Hematopoietic multipotent progenitor cell (in vitro differentiated cells): ENCODE data around the gene PVR. TPM values are rescaled to one million over a fixed set of nuclear protein-coding genes. Genes with fewer than 3 reads are reported as not detected.
"Not testable (repeated sequence)": the region's sequence is repeated elsewhere in the genome, so short reads cannot be mapped to it uniquely, and the experiment has no call there.

Source experiments
- DNase-seq, 3 donors: peaks; one replicate each; pipeline ENCODE4 v3.0.0-alpha.2; 2011 to 2015; ENCODE audit warnings: low read depth in 2 of 3, low spot score in 2 of 3
- total RNA-seq: library from RNA; depleted of rRNA; stranded (reverse); fragments of >200 nt; gene quantifications from one replicate; pipeline ENCODE4 v1.2.3, GENCODE V29; 2012

PVR gene
- total RNA-seq, 1 donor: 29.9 TPM

DNA sequence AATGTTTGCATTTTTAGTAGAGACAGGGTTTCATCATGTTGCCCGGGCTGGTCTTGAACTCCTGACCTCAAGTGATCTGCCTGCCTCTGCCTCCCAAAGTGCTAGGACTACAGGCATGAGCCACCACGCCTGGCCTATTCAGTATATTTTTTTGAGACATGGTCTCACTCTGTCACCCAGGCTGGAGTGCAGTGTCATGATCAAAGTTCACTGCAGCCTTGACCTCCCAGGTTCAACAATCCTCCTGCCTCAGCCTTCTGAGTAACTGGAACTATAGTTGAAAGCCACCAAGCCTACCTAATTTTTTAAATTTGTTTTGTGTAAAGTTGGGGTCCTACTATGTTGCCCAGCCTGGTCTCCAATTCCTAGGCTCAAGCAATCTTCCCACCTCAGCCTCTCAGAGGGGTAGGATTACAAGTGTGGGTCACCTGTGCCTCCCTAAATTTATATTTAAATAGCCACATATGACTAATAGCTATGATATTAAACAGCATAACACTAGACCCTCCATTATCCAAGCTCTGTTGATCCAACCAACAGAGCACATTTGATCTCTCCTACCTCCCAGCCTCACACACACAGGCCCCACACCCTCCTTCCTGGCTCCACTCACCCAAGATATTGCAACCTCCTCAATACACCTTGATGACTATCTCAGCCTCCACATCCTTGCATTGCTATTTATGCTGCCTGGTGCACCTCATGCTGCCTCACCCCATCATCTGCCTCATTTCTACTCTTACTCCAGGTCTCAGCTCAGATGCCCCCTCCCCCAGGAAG is 25.5 kb downstream of the PVR start:
- no peak for DNase-seq

GRCh38 chr19:44670027-44670426 is 26.3 kb downstream of the PVR start:
- not testable (repeated sequence) for DNase-seq

- DNase-seq: no peak
These were observed 27.7 kb downstream of the PVR start, which contains the start of gene CEACAM19 for GRCh38 chr19:44671400-44671799. TSS of gene CEACAM19 (plus strand) at chr19:44671482. CDS start at chr19:44671932, 450 bp downstream.

GRCh38 chr19:44672226-44672625 is 28.5 kb downstream of the PVR start:
- no peak for DNase-seq

DNA sequence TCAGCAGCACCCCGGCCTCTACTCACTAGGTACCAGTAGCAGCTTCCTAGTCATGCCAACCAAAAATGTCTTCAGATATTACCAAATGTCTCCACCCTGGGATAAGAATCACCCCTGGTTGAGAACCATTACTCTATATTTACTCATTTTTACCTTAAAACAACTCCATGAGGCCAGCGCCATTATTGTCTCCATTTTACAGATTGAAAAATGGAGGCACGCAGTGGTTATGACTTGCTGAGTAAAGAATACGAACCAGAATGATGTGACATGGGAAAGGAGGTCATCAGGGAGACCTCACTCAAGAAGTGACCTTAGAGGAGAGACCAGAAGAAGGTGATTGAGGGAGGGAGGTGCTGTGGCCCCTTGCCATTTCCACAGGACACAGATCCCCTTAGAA is 29.8 kb downstream of the PVR start:
- no peak for DNase-seq

GRCh38 chr19:44675521-44675920 is 31.8 kb downstream of the PVR start:
- DNase-seq: no peak

GRCh38 chr19:44677019-44677811 is 33.5 kb downstream of the PVR start:
- DNase-seq: no peak

- no peak for DNase-seq
These were observed 36.8 kb downstream of the PVR start for GRCh38 chr19:44680536-44680935.

- no peak for DNase-seq
These were observed 38.5 kb downstream of the PVR start for GRCh38 chr19:44681992-44682790.

- no peak for DNase-seq
These were observed 39.1 kb downstream of the PVR start for GRCh38 chr19:44682807-44683206.

- DNase-seq: no peak
These were observed 39.9 kb downstream of the PVR start for GRCh38 chr19:44683434-44684210.

DNA sequence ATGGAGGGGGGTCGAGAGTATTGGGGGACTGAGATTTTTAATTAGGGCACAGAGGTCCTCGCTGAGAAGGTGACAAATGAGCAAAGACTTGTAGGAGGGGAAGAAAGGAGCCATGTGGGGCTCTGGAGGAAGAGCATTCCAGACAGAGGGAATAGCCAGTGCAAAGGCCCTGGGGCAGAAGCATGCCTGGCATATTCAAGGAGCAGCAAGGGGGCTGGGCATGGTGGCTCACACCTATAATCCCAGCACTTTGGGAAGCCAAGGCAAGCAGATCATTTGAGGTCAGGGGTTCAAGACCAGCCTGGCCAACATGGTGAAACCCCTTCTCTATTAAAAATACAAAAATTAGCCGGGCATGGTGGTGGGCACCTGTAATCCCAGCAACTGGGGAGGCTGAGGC is 40.7 kb downstream of the PVR start:
- DNase-seq: not testable (repeated sequence)

- DNase-seq: peak in 2 of 3 donors; percentile 22 to 29
These were observed 41.5 kb downstream of the PVR start for GRCh38 chr19:44684892-44685863.

DNA sequence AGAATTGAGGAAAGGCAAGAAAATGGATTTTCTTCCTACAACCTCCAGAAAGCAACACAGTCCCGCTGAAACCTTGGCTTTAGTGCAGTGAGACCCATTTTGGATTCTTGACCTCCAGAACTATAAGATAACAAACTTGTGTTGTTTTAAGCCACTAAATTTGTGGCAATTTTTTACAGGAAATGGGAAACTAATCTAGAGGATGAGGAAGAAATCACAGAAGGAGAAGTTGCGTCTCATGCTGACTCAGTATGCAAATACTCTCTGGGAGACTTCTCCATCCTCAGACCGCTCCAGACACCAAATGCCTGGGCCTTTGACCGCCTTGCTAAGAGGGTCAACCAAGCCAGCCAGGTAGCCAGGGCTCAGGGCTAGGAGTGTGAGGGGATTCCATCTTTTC is 42.2 kb downstream of the PVR start:
- DNase-seq: no peak

DNA sequence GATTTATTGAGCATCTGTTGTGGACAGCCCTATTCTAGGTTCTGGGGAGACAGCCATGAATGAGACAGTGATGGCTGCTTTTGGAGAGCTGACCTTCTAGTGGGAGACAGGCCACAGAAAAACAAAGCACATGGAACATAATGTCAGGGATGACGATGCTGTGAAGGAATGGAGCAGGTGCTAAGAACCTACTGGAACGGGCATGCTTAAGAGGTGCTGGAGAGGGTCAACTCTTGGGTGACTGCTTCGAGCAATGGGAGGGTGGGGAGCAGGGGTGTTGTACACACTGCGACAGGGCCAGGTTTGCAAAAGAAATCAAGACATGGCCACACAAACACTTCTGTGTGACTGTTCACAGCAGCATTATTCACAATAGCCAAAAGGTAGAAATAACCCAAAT is 43.2 kb downstream of the PVR start:
- no peak for DNase-seq

- DNase-seq: peak in 1 of 3 donors; percentile 23
These were observed 44.2 kb downstream of the PVR start for GRCh38 chr19:44687888-44688287.

DNA sequence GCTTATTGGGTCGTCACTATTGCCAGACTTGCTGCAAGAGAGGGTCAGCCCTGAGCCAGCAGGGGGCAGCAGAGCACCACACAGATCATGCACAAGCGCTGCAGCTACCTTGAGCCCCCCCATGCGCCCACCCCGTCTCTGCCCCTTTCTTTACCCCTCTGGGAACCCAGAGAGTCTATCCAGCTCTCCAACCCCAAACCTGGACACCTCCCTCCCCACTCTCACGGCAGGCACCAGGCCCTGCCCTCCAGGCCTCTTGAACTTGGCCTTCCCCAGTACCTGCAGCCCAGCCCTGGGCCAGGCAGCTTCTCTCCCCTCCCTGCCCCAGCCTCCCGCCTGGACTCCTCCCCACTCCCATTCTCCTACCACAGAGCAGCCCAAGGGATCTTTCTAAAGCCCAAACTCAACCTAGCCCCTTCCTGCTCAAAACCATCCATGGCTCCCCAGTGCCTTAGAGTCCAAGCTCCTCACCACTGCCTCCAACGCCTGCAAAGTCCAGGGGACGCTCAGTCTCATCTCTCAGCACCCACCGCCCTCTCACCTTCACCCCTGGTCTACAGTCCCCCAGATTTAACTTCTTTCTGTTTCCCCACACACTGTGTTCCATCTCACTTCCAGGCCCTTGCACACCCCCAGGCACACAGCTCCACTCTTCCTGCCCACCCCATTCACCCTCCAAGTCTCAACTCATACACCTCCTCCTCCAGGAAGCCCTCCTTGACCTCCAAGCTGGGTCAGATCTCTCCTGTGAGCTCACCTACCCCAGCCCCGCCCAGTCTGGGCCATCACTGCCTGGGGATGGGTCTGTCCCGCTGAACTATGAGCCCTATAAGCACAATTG is 45.8 kb downstream of the PVR start:
- peak; percentile 63 to 85 (median 83) for DNase-seq

GRCh38 chr19:44690131-44690440 is 46.4 kb downstream of the PVR start:
- no peak for DNase-seq

DNA sequence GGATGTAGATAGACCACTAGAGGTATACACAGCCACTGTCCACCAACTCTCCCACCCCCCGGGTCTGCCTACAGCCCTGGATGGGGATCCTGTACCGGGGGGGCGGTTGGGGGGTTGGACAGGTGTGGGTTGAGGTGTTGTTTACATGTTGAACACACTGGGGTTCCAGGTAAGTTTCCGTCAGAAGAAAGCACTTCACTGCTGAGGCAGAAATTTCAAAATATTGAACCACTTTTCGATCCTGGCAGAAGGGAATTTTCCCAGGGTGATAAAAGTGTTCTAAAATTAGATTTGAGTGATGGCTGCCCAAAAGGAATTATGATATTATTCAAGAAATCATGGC is 48.6 kb downstream of the PVR start:
- no peak for DNase-seq
